ENCODE measurements around the gene ZNF138. TPM values are rescaled to one million over a fixed set of nuclear protein-coding genes. Genes with fewer than 3 reads are reported as not detected.

ZNF138 gene
- total and polyA plus RNA-seq, 2 of the 8 experiments (the other 6 are each of a cell fraction or from before 2014, with no cell fraction given), result 7.5 to 22.6 TPM

GRCh38 chr7:64834989-64835388 is 40.8 kb downstream of the ZNF138 start:
- H3K36me3 ChIP-seq (ENCODE audit: control insufficient read depth in 2 of 4, insufficient read depth in 4 of 4, low read length in 3 of 4), result peaks cover 0 to 11% (median 4%) of the 10 kb centered on the region in 4 experiments; a peak in 2 of 8 replicates
- peaks cover 0 to 8% of the 10 kb centered on the region in 2 experiments; a peak in 1 of 4 replicates for H3K9me3 ChIP-seq (ENCODE audit: insufficient read depth in 2 of 2, low read depth in 1 of 2, low read length in 1 of 2)
- WGBS, 2 experiments (ENCODE audit: extremely low coverage in 1 of 2, insufficient coverage in 1 of 2, insufficient read length in 1 of 2, insufficient replicate concordance in 2 of 2, low coverage in 1 of 2, low lambda C conversion rate in 2 of 2, missing lambda C conversion rate in 1 of 2), result 89% methylated on average over 16 of the region's 16 CpGs; no CpG with 5 or more reads in 1 of the 2 experiments
- no peaks in the 10 kb centered on the region for H3K79me1 ChIP-seq (ENCODE audit: low read depth, low read length)
- H3K4me2 ChIP-seq (ENCODE audit: insufficient read depth in 1 of 2, low read depth in 2 of 2, low read length in 2 of 2), result no peak overlapping the region
- no peak overlapping the region for H3K4ac ChIP-seq (replicated peaks; ENCODE audit: insufficient read length, low read depth, low read length)
- H4K20me1 ChIP-seq (replicated peaks in 1 of 2; ENCODE audit: control insufficient read depth in 1 of 2, insufficient read depth in 2 of 2, low read length in 2 of 2), result no peaks in the 10 kb centered on the region
- no peak overlapping the region for H2BK15ac ChIP-seq (ENCODE audit: low read length)
- H3K9ac ChIP-seq (replicated peaks in 1 of 4; ENCODE audit: extremely low read depth in 1 of 4, low read depth in 3 of 4, low read length in 3 of 4), result no peak overlapping the region
- no peak overlapping the region for H4K91ac ChIP-seq (replicated peaks; ENCODE audit: insufficient read length, low read length)
- H2AK5ac ChIP-seq (ENCODE audit: low read depth, low read length), result no peak overlapping the region
- H3K18ac ChIP-seq (ENCODE audit: extremely low read depth, low read length), result no peak overlapping the region
- H3K23me2 ChIP-seq (ENCODE audit: low read depth, low read length), result no peaks in the 10 kb centered on the region
- H3K27me3 ChIP-seq (replicated peaks in 1 of 4; ENCODE audit: control insufficient read depth in 3 of 4, extremely low read depth in 1 of 4, insufficient read depth in 3 of 4, low read length in 3 of 4), result no peaks in the 10 kb centered on the region
- H4K8ac ChIP-seq (ENCODE audit: extremely low read depth, insufficient read depth, low read length), result no peak overlapping the region
- H3K23ac ChIP-seq (ENCODE audit: insufficient read length), result no peak overlapping the region
- no peaks in the 10 kb centered on the region for H3K79me2 ChIP-seq (ENCODE audit: control insufficient read depth in 1 of 2, insufficient read depth in 2 of 2, low read length in 2 of 2)
- H2BK120ac ChIP-seq (replicated peaks; ENCODE audit: low read depth, low read length), result no peak overlapping the region
- ChIA-PET POLR2A (ENCODE audit: partially characterized antibody) (interaction anchor here (0.6 kb wide), 1 partner anchor 440 kb away, joined by 3 read pairs; no protein-coding TSS in a partner anchor), CTCF (ENCODE audit: partially characterized antibody) (no interaction called here)
- FAIRE-seq, result no peak
- no peak overlapping the region for H4K5ac ChIP-seq (ENCODE audit: insufficient read length, low read depth, low read length)
- TF ChIP-seq FOSL1 (IDR thresholded peaks at IDR 0.05; ENCODE audit: insufficient read depth, low read depth, low read length) (no peak), SP1 (IDR thresholded peaks at IDR 0.05; ENCODE audit: low read depth, low read length) (no peak)
- no peaks in the 10 kb centered on the region for H3K4me1 ChIP-seq (replicated peaks in 1 of 4; ENCODE audit: control insufficient read depth in 3 of 4, insufficient read depth in 4 of 4, low read length in 3 of 4)
- DNase-seq (ENCODE audit: low read depth in 1 of 2, low spot score in 2 of 2), result no peak
- H3K27ac ChIP-seq (ENCODE audit: low read depth, low read length), result no peak overlapping the region
- no peak overlapping the region for H3K4me3 ChIP-seq (ENCODE audit: extremely low read depth in 1 of 4, insufficient read depth in 2 of 4, low read depth in 3 of 4, low read length in 4 of 4)
- H2BK12ac ChIP-seq (ENCODE audit: low read depth, low read length), result no peak overlapping the region
- no peak overlapping the region for H3K56ac ChIP-seq (replicated peaks; ENCODE audit: insufficient read length, low read depth, low read length)
- H2BK20ac ChIP-seq (ENCODE audit: low read length), result no peak overlapping the region
- no peak overlapping the region for H2BK5ac ChIP-seq (ENCODE audit: low read depth, low read length)
- no peak overlapping the region for H2AFZ ChIP-seq (ENCODE audit: low read length)
- H3K14ac ChIP-seq (ENCODE audit: insufficient read length), result no peak overlapping the region
